GM19438 (cell line): Measurements from ENCODE around the gene MYEF2.

ENCODE experiments used
- ATAC-seq: cut with Tn5 transposase; IDR thresholded peaks from one replicate; pipeline ENCODE4 v1.9.1; 2021; ENCODE audit warnings: low read depth; ENCODE audit not compliant: unreplicated experiment

The MYEF2 gene

GRCh38 chr15:48090666-48091065 is 87.4 kb downstream of the MYEF2 start:
- ATAC-seq, result no peak

DNA sequence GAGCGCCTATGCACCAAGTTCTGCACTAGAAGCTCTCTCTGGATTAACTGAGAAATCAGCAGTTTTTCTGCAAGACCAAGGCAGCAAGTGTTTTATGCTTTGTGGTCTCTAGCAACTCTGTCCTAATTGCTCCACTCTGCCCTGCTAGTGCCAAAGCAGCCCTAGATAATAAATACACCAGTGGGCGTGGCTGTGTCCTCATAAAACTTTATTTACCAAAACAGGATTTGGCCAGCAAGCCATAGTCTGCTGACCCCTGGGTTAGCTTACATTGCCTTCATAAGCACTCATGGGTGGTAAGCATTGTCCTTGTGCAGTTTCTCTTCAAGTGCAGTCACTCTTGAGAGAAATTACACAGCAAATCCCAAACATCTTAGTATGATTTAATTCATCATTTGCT is 88.0 kb downstream of the MYEF2 start:
- ATAC-seq, result no peak

DNA sequence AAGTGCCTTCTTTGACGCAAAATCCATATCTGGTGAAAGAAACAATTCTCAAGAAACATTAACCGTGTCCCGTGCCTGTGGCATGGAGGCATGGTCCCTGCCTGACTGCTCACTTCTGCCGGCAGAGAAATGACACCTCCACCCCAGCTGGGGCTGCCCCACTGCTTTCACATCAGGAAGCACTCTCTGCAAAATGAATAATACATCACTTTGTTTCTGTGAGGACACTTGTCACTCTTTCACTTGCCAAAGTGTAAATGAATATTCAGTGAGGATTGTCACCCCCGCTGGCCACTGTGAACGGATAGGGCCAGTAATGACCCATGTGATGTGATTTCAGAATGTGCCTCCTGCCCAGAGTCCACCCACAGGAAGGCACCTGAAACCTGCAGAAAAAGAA is 88.4 kb downstream of the MYEF2 start:
- no peak for ATAC-seq

DNA sequence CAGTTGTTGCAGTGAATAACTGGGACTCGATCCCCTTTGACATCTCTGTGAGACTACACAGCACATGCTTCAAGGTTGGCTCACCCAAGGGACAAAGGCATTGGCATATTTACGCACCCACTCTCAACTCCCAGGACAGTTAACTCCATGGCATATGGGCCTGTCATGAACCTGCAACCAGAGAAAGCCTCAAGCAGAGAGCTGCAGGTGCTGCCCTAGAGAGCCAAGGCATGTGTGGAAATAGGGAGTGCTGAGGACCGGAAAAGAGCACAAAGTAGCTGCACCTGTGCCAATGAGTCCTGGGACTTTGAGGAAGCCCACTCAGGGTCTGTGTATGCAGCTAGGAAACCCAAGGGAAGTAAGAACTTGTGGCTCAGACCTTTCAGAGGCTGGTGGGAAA is 90.3 kb downstream of the MYEF2 start:
- ATAC-seq, result no peak

- ATAC-seq, result no peak
Measured at GRCh38 chr15:48086576-48086975, 91.5 kb downstream of the MYEF2 start.

DNA sequence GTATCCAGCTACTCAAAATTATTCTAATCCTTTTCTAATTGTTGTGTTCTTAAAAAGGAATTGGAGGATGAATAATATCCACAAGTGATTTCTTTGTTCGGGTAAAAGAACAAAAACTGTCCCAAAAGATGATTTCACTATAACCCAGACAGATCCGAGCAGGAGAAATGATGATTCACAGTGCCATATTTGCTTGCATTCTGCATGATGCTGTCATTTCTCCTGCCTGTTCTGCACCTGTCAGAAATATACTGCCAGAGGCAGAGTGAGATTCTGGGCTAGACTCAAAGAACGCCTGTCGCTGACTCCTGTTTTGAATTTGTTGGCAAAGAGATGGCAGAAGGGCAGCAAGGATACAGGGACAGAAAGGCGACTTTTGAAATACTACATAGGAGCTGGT is 92.0 kb downstream of the MYEF2 start:
- no peak for ATAC-seq

DNA sequence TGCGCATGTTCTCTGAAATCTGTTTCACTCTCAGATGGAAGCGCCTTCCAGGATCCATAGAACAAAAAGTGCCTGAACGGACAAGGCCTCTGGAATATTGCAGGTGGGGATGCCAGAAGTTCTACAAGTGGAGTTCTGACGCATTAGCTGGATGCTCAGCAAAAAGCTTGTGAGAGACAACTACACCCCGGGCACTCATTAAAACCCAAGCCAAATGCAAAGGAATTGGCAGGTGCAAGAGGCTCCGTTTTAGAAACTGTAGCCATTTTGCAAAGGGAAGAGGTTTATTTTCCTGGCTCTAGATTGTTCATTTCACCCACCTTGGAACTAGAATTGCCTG is 92.5 kb downstream of the MYEF2 start:
- no peak for ATAC-seq

GRCh38 chr15:48084759-48085590 is 93.1 kb downstream of the MYEF2 start:
- ATAC-seq, result no peak
